T1000 (cell line): ENCODE results near the gene BLNK.

ENCODE experiments used
- DNase-seq: peaks from one replicate; lab custom pipeline; 2025; ENCODE audit warnings: mixed read lengths; lab: John Stamatoyannopoulos, UW

Gene BLNK

GRCh38 chr10:96261930-96262329 is 9.4 kb downstream of the BLNK start:
- no peak for DNase-seq

- no peak for DNase-seq
These were observed 10.2 kb downstream of the BLNK start for GRCh38 chr10:96261132-96261531.

- no peak for DNase-seq
These were observed 11.4 kb downstream of the BLNK start for GRCh38 chr10:96260014-96260413.

- no peak for DNase-seq
These were observed 12.2 kb downstream of the BLNK start for GRCh38 chr10:96259150-96259549.

GRCh38 chr10:96257944-96258343 is 13.4 kb downstream of the BLNK start:
- DNase-seq, result no peak

- DNase-seq, result no peak
These were observed 15.6 kb downstream of the BLNK start for GRCh38 chr10:96255549-96256333.

- DNase-seq, result no peak
These were observed 16.4 kb downstream of the BLNK start for GRCh38 chr10:96254976-96255375.

- no peak for DNase-seq
These were observed 18.6 kb downstream of the BLNK start for GRCh38 chr10:96252730-96253129.

GRCh38 chr10:96250349-96250748 is 21.0 kb downstream of the BLNK start:
- no peak for DNase-seq

GRCh38 chr10:96249264-96249663 is 22.1 kb downstream of the BLNK start:
- no peak for DNase-seq

- no peak for DNase-seq
These were observed 27.0 kb downstream of the BLNK start for GRCh38 chr10:96244354-96244753.

- DNase-seq, result no peak
These were observed 28.1 kb downstream of the BLNK start for GRCh38 chr10:96243296-96243695.

GRCh38 chr10:96242822-96243221 is 28.5 kb downstream of the BLNK start:
- no peak for DNase-seq

GRCh38 chr10:96238646-96239623 is 32.4 kb downstream of the BLNK start:
- DNase-seq, result no peak

GRCh38 chr10:96236876-96237275 is 34.5 kb downstream of the BLNK start:
- DNase-seq, result no peak

- no peak for DNase-seq
These were observed 35.3 kb downstream of the BLNK start for GRCh38 chr10:96236090-96236478.

GRCh38 chr10:96235326-96236089 is 35.9 kb downstream of the BLNK start:
- no peak for DNase-seq

- no peak for DNase-seq
These were observed 37.4 kb downstream of the BLNK start for GRCh38 chr10:96233959-96234358.

- DNase-seq, result no peak
These were observed 40.8 kb downstream of the BLNK start for GRCh38 chr10:96230527-96230926.

GRCh38 chr10:96229568-96230030 is 41.8 kb downstream of the BLNK start:
- no peak for DNase-seq

- no peak for DNase-seq
These were observed 42.9 kb downstream of the BLNK start for GRCh38 chr10:96228408-96228994.

GRCh38 chr10:96227206-96227605 is 44.2 kb downstream of the BLNK start:
- no peak for DNase-seq
